GM12891 (cell line): ENCODE measurements around the gene SLK.

Source experiments
- POLR2A ChIP-seq: IDR thresholded peaks from 2 replicates; pipeline ENCODE4 v1.6.1; 2011; ENCODE audit warnings: low read depth, low read length, control low read depth
- POLR2AphosphoS5 ChIP-seq: IDR thresholded peaks from 2 replicates; pipeline ENCODE4 v1.6.1; 2011; ENCODE audit warnings: low read depth, low read length, control low read depth
- TAF1 ChIP-seq: IDR thresholded peaks from 2 replicates; pipeline ENCODE4 v1.6.1; 2011; ENCODE audit warnings: low read depth, low read length, control low read depth

DNA sequence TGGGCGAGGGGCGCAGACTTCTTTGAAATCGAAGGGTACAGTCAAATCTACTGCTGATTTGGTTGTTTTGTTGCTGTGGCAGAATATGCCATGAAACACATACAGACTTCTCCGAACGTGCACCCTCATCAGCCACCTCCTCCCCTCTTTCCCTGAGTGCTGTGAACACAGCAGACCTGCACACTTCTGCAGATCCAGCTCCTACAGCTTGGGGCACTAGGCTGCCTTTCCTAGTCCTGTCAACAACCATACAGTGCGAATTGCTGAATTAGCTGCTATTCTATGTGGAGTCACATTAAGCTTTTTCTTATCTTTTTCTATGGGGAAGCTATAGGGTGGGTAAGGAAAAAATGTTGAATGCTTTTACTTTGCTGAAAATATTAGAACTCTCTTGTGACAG, 61.2 kb downstream of the SLK start:
- TF ChIP-seq POLR2A, result no peak
- TF ChIP-seq POLR2AphosphoS5, result no peak
- TF ChIP-seq TAF1, result no peak
